ENCODE data around the gene RAI1.

- TF ChIP-seq CTCF (conservative IDR thresholded peaks at IDR 0.05), result no peak
- TF ChIP-seq EZH2 (IDR thresholded peaks at IDR 0.05; ENCODE audit: low read depth), result no peak
Observed at GRCh38 chr17:17818088-17818526, 136.8 kb downstream of the RAI1 start.

Measured in PC-9 (cell line).